Stimulated activated CD4-positive, alpha-beta T cell treated with anti-CD3 and anti-CD28 coated beads, TNF-alpha, amount 100 ng/mL, for 24 hours (primary cell): ENCODE data around the gene LHFPL6.

ENCODE experiments used
- DNase-seq, 3 experiments: peaks; one replicate each; pipeline ENCODE4 v3.0.0-alpha.2; 2020; ENCODE audit warnings: low read depth in 3 of 3

The LHFPL6 gene

DNA sequence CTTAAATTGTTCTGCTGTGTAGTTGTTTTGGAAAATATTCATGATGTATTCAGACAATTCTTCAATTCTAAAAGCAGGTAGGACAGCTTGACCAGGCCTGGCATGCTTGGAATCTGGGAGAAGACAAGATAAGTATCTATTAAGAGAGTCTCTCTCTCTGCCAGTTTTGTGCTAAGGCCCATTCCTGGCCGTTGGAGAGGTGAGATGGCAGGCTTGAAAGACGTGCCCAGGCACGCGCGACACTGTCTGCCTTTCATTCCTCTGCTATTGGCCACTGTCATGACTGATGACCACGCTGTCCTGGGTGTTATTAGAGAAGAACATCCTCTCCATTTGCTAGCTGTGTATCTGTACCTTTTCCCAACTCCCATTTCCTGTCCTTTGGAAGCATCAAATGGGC, 90.3 kb downstream of the LHFPL6 start:
- DNase-seq, result no peak

DNA sequence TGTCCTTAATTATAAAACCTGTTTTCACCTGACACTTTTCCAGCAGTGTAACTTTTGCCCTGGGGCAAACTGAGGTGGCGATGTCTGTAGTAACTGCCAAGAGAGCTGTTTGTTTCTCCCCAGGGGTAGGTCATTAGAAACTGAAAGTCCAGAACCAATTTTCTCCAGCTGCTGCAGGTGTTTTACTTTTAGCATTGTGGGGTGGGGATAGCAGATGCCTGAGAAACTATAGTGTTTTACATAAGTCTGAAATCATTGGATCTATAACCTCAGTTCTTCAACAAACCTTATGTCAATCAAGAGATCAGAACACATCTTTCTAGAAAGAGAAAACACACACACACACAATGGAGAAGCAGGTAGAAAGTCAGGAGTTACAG, 92.7 kb downstream of the LHFPL6 start:
- no peak for DNase-seq

DNA sequence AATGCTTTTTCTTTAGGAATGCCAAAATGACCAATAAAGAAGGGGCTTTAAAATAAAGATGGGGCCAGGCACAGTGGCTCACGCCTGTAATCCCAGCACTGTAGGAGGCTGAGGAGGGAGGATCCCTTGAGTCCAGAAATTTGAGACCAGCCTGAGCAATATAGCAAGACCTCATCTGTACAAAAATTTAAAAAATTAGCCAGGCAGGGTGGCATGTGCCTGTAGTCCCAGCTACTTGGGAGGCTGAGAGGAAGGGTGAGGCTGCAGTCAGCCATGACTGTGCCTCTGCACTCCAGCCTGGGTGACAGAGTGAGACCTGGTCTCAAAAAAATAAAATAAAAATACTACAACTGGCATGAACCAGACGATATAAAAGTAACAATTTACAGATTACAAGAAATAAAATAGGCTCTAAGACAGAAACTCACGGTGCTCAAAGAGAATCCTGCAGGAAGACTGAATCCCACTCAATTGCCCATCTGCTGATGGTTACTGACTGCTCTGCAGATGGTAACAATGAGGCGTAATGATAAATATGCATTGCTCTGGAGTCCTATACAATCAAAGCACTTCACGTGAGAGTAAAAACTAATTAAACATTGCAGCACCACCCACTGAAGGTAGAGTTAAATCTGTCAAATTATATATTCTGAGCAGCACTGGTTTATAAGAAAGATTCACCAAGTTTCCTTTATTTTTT, 93.2 kb downstream of the LHFPL6 start:
- no peak for DNase-seq

DNA sequence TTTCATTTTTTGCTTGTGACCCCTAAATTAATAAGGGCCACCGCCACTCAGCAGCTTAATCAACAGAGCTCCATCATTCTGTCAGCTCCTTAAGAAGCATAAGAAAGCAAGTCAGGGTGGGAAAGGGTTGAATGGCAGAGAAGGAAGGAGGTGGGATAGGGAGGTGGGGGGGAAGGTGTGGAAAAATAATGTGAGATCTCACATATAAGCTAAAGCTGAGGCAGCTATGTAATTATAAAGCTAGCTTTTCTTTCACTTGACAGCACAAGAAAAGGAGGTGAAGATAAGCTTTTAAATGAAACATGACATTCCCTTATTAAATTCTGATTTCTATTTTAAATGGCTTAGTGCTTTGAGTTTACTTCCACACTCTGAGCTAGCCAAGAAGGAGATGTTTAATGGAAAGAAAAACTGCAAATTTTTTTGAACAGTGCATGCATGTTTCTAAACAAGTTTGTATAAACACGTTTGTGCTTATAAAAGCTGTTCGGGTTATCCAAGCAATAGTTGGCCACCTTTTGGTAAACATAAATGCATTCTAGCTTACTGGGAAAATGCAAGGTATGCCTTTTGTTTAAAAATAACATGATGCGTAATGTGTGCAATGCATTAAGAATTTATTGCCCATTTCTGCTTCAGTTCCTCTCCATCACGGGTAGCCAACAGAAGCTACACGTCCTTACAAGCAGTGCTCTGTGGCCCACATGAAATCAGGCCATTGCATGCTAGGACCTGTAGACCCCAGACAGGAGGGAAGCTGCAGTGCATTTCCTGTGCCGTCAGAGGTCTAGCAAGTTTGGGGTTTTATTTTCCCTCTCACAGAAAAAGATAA, 96.2 kb downstream of the LHFPL6 start:
- DNase-seq, result no peak

DNA sequence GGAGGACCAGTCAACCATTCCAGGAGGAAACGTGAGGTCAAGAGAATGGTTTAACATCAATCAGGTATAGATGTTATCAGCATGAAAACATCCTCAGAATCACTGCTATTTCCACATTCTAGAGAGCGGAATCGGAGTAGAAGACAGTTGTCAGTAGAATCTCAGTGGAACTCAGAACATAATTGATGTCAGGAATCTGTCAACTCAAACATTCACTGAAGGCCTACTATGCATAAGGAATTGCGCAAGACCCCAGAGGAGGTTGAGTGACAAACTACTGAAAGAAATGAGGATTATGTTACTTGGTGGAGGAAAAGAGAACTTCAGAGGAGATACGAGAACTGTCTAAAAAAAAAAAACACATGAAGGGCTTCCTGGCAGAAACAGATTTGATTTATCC, 97.8 kb downstream of the LHFPL6 start:
- no peak for DNase-seq

DNA sequence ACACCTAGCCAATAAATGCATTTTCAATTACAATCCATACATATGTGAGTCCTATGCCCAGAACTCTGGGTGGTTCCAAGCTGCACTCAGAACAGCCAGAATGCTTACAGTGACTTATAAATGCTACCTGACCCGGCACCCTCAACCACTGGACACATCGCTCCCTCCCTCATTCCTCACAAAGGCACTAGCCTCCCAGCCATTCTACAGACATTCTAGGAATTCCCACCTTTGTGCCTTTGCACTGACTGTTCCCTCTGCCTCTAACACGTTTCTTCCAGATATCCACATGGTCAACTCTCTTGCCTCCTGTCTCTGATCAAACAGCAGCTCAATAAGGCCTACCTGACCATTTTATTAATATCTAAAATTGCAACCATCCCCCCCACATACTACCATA, 99.9 kb downstream of the LHFPL6 start:
- no peak for DNase-seq

DNA sequence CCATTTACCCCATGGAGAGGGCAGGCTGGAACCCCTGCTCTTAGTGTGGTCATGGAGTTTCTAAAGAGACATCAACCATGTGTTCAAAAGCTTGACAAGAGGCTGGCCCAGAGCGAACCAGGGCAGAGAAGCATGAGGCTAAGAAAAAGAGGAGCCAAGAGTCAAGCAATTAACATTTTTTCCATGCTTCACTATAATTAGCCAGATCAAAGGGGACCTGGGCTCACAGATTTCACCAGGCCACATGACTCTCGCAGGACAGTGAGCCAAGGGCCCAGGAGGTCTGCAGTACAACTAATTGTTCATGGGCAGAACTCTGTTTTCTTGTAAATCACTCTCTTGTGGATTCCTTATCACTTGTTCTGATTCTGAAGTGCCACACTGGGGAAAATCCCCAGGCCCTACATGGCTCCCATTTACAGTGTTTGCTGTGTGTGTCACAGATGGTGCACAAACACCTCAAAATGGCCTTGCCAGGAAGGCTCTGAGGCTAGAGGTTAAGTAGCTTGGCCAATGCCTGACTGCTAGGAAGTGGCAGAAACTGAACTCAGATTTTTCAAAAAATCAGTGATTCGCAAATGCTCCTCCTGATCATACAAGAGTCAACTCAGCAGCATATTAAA, 101.2 kb downstream of the LHFPL6 start:
- DNase-seq, result no peak

DNA sequence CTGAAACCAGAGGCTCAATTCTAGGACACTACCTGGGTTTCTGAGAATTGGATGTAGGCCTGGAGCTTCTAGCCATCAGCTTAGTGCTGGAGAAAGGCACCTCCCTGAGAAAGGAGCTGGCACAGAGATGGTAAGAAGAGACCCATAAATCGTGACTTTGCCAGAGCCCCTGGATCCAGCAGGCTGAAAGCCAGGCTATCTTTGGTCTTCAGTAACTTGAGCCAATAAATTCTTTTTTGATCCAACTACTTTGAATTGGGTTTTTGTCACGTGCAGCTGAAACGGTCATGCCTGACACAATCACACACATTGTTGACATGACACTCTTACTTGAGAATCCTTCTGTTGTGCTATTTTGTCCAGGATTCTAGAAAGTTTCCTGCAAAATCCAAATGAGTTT, 103.4 kb downstream of the LHFPL6 start:
- DNase-seq, result no peak

DNA sequence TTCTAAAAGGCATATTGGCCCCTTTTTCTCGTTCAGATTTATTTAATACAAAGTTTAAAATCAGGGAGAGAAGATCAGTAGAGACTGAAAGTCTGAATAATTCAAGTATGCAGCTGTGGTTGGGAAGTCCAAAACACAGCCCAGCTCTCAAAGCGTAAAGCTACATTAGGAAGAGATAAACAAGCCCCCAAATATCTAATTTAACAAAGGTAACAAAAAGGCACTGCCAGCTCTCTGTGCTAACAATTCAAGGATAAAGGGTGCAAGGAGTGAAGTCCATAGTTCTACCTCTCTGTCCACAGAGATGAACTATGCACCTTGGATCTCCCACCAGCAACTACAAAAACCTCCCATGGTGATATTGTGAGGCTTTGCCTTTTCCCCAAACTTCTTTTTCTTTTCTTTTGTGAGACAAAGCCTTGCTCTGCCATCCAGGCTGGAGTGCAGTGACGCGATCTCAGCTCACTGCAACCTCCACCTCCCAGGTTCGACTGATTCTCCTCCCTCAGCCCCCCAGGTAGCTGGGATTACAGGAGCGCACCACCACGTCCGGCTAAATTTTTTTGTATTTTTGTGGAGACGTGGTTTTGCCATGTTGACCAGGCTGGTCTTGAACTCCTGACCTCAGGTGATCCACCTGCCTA, 104.4 kb downstream of the LHFPL6 start:
- DNase-seq, result no peak

DNA sequence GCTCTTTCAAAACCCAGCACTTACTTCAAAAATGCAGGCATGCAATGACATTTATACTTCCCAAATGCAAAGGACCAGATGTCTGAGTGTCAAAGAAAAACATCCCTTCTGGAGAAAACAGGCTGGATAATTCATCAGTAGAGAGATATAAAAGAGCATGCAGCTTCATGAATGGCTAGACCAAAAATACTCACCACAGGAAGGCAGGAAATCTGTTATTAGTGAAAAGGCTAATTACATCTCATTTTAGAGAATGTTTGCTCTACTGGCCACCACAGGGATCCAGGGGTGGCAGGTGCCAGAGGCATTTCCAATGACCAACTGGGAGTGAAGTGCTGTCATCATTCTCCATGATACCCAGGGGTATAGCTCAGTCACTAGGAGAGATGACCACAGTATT, 106.5 kb downstream of the LHFPL6 start:
- no peak for DNase-seq

DNA sequence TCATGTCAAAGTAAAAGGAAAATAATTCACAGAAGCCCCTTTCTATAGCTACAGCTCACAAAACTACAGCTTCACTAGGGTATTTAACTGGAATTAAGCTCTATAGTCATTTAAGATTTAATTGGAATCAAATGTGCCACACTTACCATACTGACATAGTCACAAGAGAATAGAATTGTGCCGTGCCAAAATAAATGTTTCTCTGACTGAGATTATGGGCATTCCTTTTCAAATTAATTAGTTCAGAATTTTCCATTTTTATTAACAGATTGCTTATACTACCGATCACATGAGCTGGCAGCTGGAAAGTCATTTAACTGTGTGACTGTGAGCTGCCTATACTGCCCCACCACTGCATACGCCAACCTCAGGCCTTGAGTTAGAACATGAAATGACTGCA, 108.4 kb downstream of the LHFPL6 start:
- DNase-seq, result no peak

DNA sequence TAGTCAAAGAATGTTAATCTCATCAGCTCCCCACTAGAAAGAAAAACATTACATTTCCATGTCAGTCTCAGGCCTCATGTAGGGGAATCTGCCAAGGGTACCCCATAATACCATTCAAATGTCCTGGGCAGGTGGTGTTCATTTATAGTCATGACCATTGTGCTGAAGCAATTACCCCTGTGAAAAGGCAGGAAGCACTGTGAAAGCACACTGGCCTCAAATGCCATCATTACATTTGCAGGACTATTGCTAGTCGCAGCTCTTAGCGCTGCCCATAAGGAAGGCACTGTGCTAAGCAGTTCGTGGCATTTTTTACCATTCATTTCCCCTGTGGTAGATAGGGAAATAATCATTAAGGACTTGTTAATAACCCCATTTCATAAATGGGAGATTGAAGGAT, 109.0 kb downstream of the LHFPL6 start:
- no peak for DNase-seq

DNA sequence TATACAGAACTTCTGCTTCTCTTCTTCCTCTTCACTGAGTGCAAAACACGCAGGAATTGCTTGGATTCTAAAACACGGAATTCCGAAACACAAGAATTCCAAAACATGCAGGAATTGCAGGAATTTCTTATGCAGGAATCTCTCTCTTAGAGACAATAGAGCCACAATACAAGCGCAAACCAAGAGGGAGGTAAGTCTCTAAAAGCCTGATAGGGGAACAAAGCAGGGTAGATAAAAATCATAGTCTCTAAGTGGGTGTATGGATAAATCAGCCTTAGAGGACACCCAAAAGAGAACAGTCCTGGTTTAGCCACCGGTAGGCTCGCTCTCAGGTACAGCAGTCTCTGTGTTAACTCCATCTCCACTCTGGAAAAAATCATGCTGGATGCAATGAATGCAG, 112.9 kb downstream of the LHFPL6 start:
- no peak for DNase-seq

DNA sequence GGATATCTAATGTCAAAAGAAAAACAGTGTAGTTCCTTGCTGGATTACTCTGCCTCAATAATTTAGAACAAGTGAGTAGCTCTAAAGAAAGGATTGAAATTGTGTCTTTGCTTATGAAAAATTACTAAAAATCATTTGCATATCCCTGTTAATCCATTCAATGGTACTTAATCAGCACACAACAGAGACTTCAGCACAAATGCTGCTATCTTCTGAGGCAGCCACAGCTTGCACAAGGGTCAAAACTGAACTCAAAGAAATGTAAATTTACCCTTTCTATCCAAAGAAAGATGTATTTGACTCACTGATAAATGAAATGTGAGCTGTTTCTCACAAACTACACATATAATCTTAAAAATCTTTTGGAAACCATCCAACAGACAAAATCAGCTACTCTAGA, 116.2 kb downstream of the LHFPL6 start:
- DNase-seq, result no peak

DNA sequence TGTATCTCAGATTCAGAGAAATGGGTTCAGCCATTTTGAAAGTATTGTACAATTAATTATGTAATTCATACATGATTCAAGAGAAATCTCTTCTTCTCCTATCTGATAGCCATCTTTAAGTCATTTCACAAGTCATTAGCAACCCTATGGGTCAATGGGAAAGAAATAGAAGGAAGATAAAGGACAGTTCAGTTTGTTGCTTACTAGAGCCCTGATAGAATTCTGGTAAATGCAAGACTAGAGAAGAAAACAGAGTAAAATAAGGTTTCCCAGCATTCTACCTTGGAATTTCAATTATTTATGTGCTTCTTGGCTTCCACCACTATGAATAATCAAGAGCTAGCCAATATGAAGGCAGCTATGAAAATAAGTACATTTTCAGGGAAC, 117.7 kb downstream of the LHFPL6 start:
- DNase-seq, result no peak

DNA sequence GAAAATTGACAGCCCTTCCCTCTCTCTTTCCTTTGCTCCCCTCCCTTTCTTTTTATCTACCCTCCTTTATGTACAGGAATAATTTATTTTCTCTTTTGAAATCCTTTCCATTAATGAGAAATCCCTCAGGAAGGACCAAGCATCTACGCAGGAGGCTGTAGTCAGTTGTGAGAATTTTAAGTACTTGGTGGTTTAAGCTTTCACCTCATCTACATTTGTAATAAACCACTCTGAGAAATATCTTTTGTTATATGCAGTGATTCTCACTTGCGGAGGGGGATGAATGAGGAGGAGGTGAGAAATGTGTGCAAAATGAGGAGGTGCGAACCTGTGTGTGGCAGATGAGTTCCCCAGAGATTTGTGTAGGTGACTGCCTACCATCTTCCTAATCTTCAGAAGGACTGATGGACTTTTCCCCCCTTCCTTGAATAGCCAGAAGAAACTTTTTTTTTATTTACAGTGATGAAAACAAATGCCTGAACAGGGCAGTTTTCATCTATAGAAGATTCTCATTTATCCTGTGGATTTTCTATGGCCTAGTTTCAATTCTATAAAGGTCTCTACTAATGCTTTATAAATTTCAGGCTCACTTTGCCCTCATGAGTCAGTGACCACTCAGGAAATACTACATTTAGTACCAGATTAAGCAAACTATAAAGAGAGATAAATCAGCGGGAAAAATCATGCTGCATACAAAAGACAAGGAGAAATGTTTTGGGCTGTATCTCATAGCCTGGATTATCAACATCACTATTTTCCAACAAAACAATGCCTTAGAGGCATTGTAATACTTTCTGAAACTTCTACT, 118.3 kb downstream of the LHFPL6 start:
- no peak for DNase-seq

DNA sequence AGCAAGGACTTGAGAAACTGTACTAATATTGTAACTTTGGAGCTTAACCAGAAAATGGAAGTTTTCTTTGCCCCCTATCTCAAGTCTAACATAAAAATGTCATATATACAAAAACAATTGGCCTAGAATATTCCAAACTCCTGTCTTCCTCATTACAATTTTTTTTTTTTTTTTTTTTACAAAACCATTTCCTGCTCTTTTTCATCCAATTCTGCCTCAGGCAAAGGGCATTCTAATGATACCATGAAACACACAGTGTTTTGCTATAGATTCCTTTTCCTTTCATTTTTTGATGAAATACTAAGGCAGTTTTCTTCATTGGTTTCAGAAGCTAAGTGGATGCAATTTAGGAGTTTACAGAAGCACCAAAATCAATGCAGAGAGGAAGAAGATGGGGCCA, 119.7 kb downstream of the LHFPL6 start:
- DNase-seq, result no peak

DNA sequence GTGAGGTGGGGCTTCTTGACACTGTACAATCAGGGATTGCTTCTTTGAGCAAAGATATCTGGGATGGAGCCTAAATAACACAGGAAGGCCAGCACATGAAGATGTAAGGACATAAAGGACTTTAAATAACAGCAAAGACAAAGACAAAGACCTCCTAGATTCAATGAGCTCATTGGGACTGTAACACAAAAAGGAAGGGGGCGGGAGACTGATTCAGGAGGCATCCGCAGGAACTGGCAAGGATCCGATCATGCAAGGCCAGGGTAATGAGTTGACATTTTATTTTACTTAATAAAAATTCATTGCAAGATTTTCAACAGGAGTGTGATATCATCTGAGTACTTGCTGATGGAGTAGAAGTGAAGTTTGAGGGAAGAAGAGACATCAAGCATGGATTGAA, 121.5 kb downstream of the LHFPL6 start:
- DNase-seq, result no peak

DNA sequence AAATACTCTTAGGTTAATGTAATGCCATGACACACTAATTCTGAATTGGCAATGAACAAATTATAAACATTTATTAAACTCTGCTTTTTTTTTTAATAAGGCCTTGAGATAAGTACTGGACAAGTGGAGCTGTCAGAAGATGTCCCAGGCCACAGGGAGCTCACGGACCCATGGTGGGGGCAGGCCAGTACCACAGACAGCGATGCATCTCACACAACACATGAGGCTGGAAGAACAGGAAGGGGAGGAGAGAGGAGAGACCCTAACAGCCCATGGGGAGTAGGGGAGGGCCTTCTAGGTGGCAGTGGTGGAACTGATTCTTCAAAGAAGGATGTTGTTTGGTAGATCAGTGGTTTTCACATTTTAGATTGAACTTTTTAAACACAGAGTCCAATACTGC, 128.4 kb downstream of the LHFPL6 start:
- DNase-seq, result no peak

DNA sequence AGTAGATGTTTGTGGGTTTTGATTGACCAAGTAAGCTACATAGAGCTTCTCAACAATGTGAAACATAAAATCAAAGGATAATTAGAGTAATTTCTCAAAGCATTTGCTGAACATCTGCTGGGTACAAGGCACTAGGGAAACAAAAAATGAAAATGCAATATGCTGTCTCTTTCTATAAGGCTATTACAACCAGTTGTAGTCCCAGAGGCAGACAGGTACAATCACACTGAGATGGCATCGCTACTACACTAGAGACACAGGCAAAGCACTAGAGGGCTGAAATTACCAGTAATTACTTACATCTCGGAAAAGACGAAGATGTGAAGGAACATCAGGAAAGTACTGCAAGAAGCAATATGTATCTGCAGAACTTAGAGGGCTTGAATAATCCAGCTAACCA, 133.3 kb downstream of the LHFPL6 start:
- DNase-seq, result no peak

DNA sequence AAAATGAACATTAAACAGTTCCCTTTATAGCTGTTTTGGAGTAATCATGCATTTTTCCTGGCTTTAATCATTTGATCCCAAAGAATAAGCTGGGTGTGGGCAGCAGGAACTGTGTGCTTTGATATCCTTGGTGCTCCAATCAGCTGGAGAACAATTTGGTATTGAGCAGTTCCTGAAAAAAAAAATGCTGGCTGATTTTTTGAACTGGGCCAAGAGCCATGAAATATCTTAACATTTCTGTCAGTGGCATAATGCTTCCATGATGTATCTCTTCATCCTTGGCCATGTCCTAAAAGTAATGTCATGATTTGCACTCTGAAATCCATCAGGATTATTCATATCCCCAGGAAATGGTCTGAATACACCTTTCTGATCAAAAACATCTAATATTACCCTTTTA, 134.7 kb downstream of the LHFPL6 start:
- DNase-seq, result no peak

DNA sequence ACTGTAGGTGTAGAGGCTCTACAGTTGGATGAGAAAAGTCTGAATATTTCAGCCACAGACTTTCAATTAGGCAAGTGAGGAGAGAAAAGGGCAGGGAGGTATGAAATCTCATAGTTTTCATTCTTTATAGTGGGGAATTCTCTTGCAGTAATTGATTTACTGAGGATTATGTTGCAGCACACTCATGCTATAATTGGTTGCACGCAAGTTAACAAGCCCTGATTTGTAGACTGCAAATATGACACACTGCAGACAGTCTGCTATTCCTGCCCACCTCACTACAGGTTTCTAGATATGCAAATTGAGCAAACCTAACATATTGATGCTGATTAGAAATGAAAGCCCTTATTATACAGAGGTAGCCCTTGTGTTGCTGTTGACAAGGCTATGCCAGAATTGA, 139.4 kb downstream of the LHFPL6 start:
- DNase-seq, result no peak
